Measurements from ENCODE around the gene RAPGEF2. TPM values are rescaled to one million over a fixed set of nuclear protein-coding genes. Genes with fewer than 3 reads are reported as not detected.

RAPGEF2 gene
- total and polyA plus RNA-seq, 2 experiments from 2014 or later, result 8.4 to 79.3 TPM

DNA sequence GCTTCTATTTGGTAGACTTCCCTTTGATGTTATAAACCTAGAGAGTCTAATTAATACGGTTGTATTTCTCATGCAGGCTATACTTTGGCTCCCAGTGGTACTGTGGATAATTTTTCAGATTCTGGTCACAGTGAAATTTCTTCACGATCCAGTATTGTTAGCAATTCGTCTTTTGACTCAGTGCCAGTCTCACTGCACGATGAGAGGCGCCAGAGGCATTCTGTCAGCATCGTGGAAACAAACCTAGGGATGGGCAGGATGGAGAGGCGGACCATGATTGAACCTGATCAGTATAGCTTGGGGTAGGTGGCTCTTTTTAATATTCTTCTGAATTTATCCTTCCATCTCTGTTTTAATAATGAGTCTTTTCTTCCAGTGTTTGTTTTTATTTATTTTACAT is 249.7 kb downstream of the RAPGEF2 start:
- no peak overlapping the region for H2AFZ ChIP-seq
- H4K20me1 ChIP-seq (ENCODE audit: insufficient read depth, poor library complexity, severe bottlenecking), result no peaks in the 10 kb centered on the region
- no peak for DNase-seq (ENCODE audit: low spot score)
- H3K4me1 ChIP-seq (ENCODE audit: insufficient read depth), result no peaks in the 10 kb centered on the region
- H3K36me3 ChIP-seq (replicated peaks; ENCODE audit: insufficient read depth, low read depth), result no peaks in the 10 kb centered on the region
- H3K27ac ChIP-seq, result no peak overlapping the region
- H3K4me3 ChIP-seq, result no peak overlapping the region
- H3K9me2 ChIP-seq (replicated peaks; ENCODE audit: insufficient read depth), result no peaks in the 10 kb centered on the region
- H3K4me2 ChIP-seq, result no peak overlapping the region
- H3K79me2 ChIP-seq, result no peaks in the 10 kb centered on the region
- no peaks in the 10 kb centered on the region for H3K9me3 ChIP-seq (ENCODE audit: low read depth)
- TF ChIP-seq EZH2 (IDR thresholded peaks at IDR 0.05; ENCODE audit: borderline replicate concordance), result no peak
- no peak for TF ChIP-seq EZH2phosphoT487 (IDR thresholded peaks at IDR 0.05; ENCODE audit: low read depth, severe bottlenecking, unreplicated experiment)
- TF ChIP-seq, protein P1, sequence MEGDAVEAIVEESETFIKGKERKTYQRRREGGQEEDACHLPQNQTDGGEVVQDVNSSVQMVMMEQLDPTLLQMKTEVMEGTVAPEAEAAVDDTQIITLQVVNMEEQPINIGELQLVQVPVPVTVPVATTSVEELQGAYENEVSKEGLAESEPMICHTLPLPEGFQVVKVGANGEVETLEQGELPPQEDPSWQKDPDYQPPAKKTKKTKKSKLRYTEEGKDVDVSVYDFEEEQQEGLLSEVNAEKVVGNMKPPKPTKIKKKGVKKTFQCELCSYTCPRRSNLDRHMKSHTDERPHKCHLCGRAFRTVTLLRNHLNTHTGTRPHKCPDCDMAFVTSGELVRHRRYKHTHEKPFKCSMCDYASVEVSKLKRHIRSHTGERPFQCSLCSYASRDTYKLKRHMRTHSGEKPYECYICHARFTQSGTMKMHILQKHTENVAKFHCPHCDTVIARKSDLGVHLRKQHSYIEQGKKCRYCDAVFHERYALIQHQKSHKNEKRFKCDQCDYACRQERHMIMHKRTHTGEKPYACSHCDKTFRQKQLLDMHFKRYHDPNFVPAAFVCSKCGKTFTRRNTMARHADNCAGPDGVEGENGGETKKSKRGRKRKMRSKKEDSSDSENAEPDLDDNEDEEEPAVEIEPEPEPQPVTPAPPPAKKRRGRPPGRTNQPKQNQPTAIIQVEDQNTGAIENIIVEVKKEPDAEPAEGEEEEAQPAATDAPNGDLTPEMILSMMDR (IDR thresholded peaks at IDR 0.05; ENCODE audit: poor library complexity), result no peak
- WGBS (ENCODE audit: low lambda C conversion rate, missing lambda C conversion rate), result 96% methylated on average over 7 of the region's 7 CpGs
- no peaks in the 10 kb centered on the region for H3K27me3 ChIP-seq

DNA sequence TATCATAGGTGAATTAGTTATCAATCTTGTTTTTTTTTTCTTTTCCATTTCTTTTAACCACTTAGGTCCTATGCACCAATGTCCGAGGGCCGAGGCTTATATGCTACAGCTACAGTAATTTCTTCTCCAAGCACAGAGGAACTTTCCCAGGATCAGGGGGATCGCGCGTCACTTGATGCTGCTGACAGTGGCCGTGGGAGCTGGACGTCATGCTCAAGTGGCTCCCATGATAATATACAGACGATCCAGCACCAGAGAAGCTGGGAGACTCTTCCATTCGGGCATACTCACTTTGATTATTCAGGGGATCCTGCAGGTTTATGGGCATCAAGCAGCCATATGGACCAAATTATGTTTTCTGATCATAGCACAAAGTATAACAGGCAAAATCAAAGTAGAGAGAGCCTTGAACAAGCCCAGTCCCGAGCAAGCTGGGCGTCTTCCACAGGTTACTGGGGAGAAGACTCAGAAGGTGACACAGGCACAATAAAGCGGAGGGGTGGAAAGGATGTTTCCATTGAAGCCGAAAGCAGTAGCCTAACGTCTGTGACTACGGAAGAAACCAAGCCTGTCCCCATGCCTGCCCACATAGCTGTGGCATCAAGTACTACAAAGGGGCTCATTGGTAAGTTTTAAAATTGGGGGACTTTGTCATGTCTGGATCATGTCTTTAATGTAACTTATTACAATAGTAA is 250.7 kb downstream of the RAPGEF2 start:
- Histone ChIP-seq H3K9me3 (ENCODE audit: low read depth) (no peaks in the 10 kb centered on the region), H3K4me3 (no peak overlapping the region), H3K79me2 (no peaks in the 10 kb centered on the region), H3K27ac (no peak overlapping the region), H3K36me3 (replicated peaks; ENCODE audit: insufficient read depth, low read depth) (no peaks in the 10 kb centered on the region), H2AFZ (no peak overlapping the region), H3K4me2 (no peak overlapping the region), H3K27me3 (no peaks in the 10 kb centered on the region), H3K9me2 (replicated peaks; ENCODE audit: insufficient read depth) (no peaks in the 10 kb centered on the region), H3K4me1 (ENCODE audit: insufficient read depth) (no peaks in the 10 kb centered on the region), H4K20me1 (ENCODE audit: insufficient read depth, poor library complexity, severe bottlenecking) (no peaks in the 10 kb centered on the region)
- TF ChIP-seq, protein P1 (IDR thresholded peaks at IDR 0.05; ENCODE audit: poor library complexity), result no peak
- no peak for TF ChIP-seq EZH2 (IDR thresholded peaks at IDR 0.05; ENCODE audit: borderline replicate concordance)
- no peak for TF ChIP-seq EZH2phosphoT487 (IDR thresholded peaks at IDR 0.05; ENCODE audit: low read depth, severe bottlenecking, unreplicated experiment)
- no peak for DNase-seq (ENCODE audit: low spot score)
- WGBS (ENCODE audit: low lambda C conversion rate, missing lambda C conversion rate), result 96% methylated on average over 15 of the region's 15 CpGs

DNA sequence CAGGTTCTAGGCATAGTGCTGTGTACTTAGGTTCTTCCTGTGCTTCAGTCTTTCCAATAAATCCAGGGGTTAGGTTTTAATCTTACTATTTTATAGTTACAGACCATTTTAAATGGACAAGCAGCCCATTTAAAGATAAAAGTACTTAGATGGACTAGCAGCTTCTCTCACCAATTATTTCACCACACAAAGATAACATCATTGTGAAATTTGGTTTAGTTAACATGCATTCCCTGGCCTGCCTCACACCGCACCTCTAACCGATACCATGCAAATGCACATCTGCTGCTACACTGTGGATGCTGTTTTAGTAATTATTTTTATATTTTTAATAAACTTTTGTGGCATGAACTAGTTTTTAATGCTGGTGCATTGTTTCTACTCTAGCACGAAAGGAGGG is 252.6 kb downstream of the RAPGEF2 start:
- 96% methylated on average over 3 of the region's 3 CpGs for WGBS (ENCODE audit: low lambda C conversion rate, missing lambda C conversion rate)
- no peaks in the 10 kb centered on the region for H4K20me1 ChIP-seq (ENCODE audit: insufficient read depth, poor library complexity, severe bottlenecking)

More for the DNA sequence above, 252.6 kb downstream of the RAPGEF2 start:
- no peaks in the 10 kb centered on the region for H3K9me2 ChIP-seq (replicated peaks; ENCODE audit: insufficient read depth)
- TF ChIP-seq, protein P1 (IDR thresholded peaks at IDR 0.05; ENCODE audit: poor library complexity), result no peak
- no peak for TF ChIP-seq EZH2 (IDR thresholded peaks at IDR 0.05; ENCODE audit: borderline replicate concordance)
- TF ChIP-seq EZH2phosphoT487 (IDR thresholded peaks at IDR 0.05; ENCODE audit: low read depth, severe bottlenecking, unreplicated experiment), result no peak
- no peak overlapping the region for H3K4me2 ChIP-seq
- no peak overlapping the region for H2AFZ ChIP-seq
- no peak for DNase-seq (ENCODE audit: low spot score)
- H3K4me1 ChIP-seq (ENCODE audit: insufficient read depth), result no peaks in the 10 kb centered on the region
- H3K4me3 ChIP-seq, result no peak overlapping the region
- no peaks in the 10 kb centered on the region for H3K36me3 ChIP-seq (replicated peaks; ENCODE audit: insufficient read depth, low read depth)
- no peaks in the 10 kb centered on the region for H3K9me3 ChIP-seq (ENCODE audit: low read depth)
- H3K79me2 ChIP-seq, result no peaks in the 10 kb centered on the region
- no peaks in the 10 kb centered on the region for H3K27me3 ChIP-seq
- no peak overlapping the region for H3K27ac ChIP-seq

Data from hepatocyte (in vitro differentiated cells).